Measurements from ENCODE around the gene ARPC4.

- TF ChIP-seq CTCF (IDR thresholded peaks at IDR 0.05) (no peak), POLR2A (IDR thresholded peaks at IDR 0.05) (no peak)
Observed at GRCh38 chr3:9745521-9745920, 47.4 kb upstream of the ARPC4 start.
